ENCODE data around the gene DNAJB6.

Gene DNAJB6

DNA sequence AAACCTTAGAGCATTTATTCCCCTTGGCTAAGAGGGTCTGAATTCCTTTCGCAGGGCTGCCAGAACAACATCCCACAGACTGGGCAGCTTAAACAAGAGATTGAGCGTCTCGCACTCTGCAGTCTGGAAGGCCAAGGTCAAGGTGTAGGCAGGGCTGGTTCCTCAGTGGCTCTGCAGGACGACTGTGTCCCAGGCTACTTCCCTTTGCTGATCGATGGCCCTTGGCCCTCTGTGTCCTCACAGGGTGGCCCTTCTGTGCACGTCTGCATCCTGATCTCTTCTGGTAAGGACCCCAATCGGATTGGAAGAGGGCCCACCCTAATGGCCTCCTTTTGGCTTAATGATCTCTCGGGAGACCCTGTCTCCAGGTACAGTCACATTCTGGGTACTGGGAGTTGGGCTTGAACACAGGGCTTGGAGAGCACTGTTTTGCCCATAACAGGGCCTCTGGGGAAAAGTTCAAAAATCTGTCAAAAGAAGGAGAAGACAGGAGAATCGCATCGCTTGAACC lies 35.1 kb upstream of the DNAJB6 start:
- Histone ChIP-seq H3K4me3 (ENCODE audit: low read length) (no peak overlapping the region), H3K23ac (ENCODE audit: low read length) (no peak overlapping the region), H3K79me1 (ENCODE audit: low read length) (no peaks in the 10 kb centered on the region), H3K18ac (ENCODE audit: low read length) (no peak overlapping the region), H3K9ac (ENCODE audit: low read length) (no peak overlapping the region), H3K4ac (ENCODE audit: low read depth, low read length) (no peak overlapping the region), H4K8ac (ENCODE audit: low read depth, low read length) (no peak overlapping the region), H4K5ac (ENCODE audit: low read length) (no peak overlapping the region), H2BK5ac (ENCODE audit: low read length) (no peak overlapping the region), H3K4me1 (ENCODE audit: control insufficient read depth, low read depth, low read length) (no peaks in the 10 kb centered on the region), H3K56ac (ENCODE audit: low read length) (no peak overlapping the region), H3K4me2 (ENCODE audit: low read length) (no peak overlapping the region), H3K36me3 (ENCODE audit: control insufficient read depth, insufficient read depth, low read length) (no peaks in the 10 kb centered on the region), H3K27ac (ENCODE audit: low read depth, low read length) (no peak overlapping the region), H2AK5ac (ENCODE audit: low read length) (no peak overlapping the region), H3K27me3 (ENCODE audit: insufficient read depth, low read length, poor library complexity) (no peaks in the 10 kb centered on the region), H2BK15ac (replicated peaks; ENCODE audit: low read depth) (no peak overlapping the region), H3K79me2 (ENCODE audit: control insufficient read depth, insufficient read depth, low read length) (no peaks in the 10 kb centered on the region), H2BK120ac (ENCODE audit: low read depth, low read length) (no peak overlapping the region)
- DNase-seq: no peak
- WGBS (ENCODE audit: extremely low coverage, insufficient coverage, low lambda C conversion rate): no CpG with 5 or more reads among the region's 10 CpGs

DNA sequence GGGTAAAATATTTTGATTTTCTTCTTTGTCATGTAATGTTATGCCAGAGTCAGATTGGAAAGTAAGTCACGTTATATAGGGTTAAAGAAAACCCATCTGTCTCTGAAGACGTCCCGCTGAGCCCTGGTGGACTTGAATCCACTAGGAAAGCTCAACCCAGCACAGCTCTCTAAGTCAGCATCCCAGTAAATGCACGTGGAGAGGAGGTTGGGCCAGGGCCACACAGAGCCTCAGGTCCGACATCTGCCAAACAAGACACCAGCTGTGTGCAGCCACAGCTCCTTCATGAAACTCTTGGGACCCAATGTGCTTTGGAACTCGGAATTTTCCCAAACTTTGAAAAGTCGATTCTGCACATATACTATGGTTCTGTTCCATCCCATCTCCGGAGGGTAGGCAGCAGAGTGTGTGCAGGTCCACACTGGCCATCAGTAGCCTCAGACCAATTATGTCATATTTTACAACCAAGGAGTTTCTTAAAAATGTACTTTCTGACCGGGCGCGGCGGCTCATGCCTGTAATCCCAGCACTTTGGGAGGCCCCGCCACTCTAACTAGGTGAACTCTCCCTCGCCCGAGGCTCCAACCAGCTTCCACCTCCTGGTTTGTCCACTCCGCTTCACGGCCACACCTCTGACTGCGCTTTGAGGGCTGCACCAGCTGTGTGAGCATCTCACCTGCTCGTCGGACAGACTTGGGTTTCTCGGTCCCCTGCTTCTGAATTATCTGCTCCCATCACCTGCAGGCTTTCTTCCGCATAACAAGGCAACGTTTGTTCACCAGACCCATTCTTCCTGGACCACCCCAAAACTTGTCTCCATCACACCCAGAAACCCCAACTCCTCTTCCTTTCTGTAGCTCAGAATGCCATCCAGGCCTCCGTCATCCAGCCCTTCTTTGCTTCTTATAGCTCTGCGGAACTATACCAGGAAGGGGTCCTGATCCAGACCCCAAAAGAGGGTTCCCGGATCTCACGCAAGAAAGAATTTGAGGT lies 29.7 kb upstream of the DNAJB6 start:
- Histone ChIP-seq H2AK5ac (ENCODE audit: low read length) (no peak overlapping the region), H3K79me1 (ENCODE audit: low read length) (no peaks in the 10 kb centered on the region), H3K56ac (ENCODE audit: low read length) (peak overlapping the region; percentile 22), H3K36me3 (ENCODE audit: control insufficient read depth, insufficient read depth, low read length) (no peaks in the 10 kb centered on the region), H3K23ac (ENCODE audit: low read length) (no peak overlapping the region), H3K4ac (ENCODE audit: low read depth, low read length) (no peak overlapping the region), H4K5ac (ENCODE audit: low read length) (no peak overlapping the region), H3K79me2 (ENCODE audit: control insufficient read depth, insufficient read depth, low read length) (no peaks in the 10 kb centered on the region), H3K18ac (ENCODE audit: low read length) (peak overlapping the region; percentile 19), H3K27ac (ENCODE audit: low read depth, low read length) (no peak overlapping the region), H3K4me3 (ENCODE audit: low read length) (no peak overlapping the region), H3K9ac (ENCODE audit: low read length) (no peak overlapping the region), H4K8ac (ENCODE audit: low read depth, low read length) (no peak overlapping the region), H3K27me3 (ENCODE audit: insufficient read depth, low read length, poor library complexity) (no peaks in the 10 kb centered on the region), H3K4me1 (ENCODE audit: control insufficient read depth, low read depth, low read length) (peaks cover 2% of the 10 kb centered on the region), H2BK5ac (ENCODE audit: low read length) (no peak overlapping the region), H2BK120ac (ENCODE audit: low read depth, low read length) (no peak overlapping the region), H2BK15ac (replicated peaks; ENCODE audit: low read depth) (no peak overlapping the region), H3K4me2 (ENCODE audit: low read length) (no peak overlapping the region)
- no CpG with 5 or more reads among the region's 27 CpGs for WGBS (ENCODE audit: extremely low coverage, insufficient coverage, low lambda C conversion rate)
- DNase-seq: peak; percentile 68

DNA sequence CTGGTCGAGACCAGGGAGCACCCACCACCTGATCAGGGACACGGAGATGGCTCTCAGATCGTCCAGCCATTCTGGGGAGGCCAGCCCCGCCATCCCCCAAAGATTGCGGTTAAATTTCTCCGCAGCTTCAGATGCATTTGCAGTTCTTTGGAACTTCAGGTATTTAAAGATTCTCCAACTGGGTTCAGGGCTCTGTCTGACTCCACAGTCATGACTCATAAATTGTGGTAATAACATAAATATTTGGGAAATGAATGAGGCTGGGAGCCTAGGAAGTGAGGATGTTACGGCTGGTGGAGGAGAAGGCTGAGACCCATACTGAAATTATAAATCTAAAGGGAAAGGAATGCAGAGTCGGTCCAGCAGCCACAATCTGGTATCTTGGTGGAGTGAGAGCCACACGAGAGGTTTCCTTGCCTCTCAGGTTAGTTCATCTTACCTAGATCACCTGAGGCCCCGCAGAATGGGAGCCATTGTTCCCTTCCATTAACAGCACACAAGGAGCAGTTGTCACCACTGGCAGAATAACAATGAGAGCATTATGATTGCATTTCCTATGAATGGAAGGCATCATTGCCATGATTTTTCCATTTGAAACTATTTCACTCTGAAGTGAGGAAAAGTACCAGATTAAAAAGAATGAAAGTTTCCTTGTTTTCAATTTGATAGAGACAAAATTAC lies 26.7 kb upstream of the DNAJB6 start:
- Histone ChIP-seq H2AK5ac (ENCODE audit: low read length) (no peak overlapping the region), H4K8ac (ENCODE audit: low read depth, low read length) (no peak overlapping the region), H3K4me3 (ENCODE audit: low read length) (no peak overlapping the region), H3K79me2 (ENCODE audit: control insufficient read depth, insufficient read depth, low read length) (no peaks in the 10 kb centered on the region), H2BK120ac (ENCODE audit: low read depth, low read length) (peak overlapping the region; percentile 15), H3K4me1 (ENCODE audit: control insufficient read depth, low read depth, low read length) (peaks cover 2% of the 10 kb centered on the region), H3K9ac (ENCODE audit: low read length) (no peak overlapping the region), H2BK15ac (replicated peaks; ENCODE audit: low read depth) (no peak overlapping the region), H3K36me3 (ENCODE audit: control insufficient read depth, insufficient read depth, low read length) (no peaks in the 10 kb centered on the region), H3K27ac (ENCODE audit: low read depth, low read length) (peak overlapping the region; percentile 79), H3K4ac (ENCODE audit: low read depth, low read length) (peak overlapping the region; percentile 11), H3K18ac (ENCODE audit: low read length) (peak overlapping the region; percentile 51), H2BK5ac (ENCODE audit: low read length) (peak overlapping the region; percentile 20), H3K79me1 (ENCODE audit: low read length) (no peaks in the 10 kb centered on the region), H3K23ac (ENCODE audit: low read length) (no peak overlapping the region), H3K56ac (ENCODE audit: low read length) (peak overlapping the region; percentile 63), H3K4me2 (ENCODE audit: low read length) (no peak overlapping the region), H3K27me3 (ENCODE audit: insufficient read depth, low read length, poor library complexity) (no peaks in the 10 kb centered on the region), H4K5ac (ENCODE audit: low read length) (no peak overlapping the region)
- peak; percentile 85 for DNase-seq
- no CpG with 5 or more reads among the region's 10 CpGs for WGBS (ENCODE audit: extremely low coverage, insufficient coverage, low lambda C conversion rate)

DNA sequence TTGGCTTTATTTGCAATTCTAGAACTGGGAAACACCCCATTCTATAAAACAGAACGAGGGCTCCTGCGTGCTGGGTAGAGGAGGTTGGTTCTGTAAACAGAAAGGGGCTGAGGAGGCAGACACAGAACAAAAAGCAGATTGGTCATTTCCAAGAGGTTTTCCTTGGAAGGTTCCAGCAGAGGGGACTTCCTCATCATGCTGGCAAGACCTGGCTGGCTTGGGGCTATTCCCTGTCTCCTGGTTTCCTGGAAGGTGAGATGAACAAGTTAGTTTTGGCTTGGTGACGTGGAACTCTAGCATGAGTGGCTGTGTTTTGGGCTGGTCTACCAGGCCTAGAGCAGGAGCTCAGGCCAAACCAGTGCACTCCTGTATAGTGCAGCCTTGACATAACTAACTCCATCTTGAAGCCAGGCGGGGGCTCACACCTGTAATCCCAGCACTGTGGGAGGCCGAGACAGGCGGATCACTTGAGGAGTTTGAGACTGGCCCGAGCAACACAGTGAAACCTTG lies 26.1 kb upstream of the DNAJB6 start:
- H3K4me2 ChIP-seq (ENCODE audit: low read length): no peak overlapping the region
- no peak overlapping the region for H2BK15ac ChIP-seq (replicated peaks; ENCODE audit: low read depth)
- H3K36me3 ChIP-seq (ENCODE audit: control insufficient read depth, insufficient read depth, low read length): no peaks in the 10 kb centered on the region
- no peak overlapping the region for H3K9ac ChIP-seq (ENCODE audit: low read length)
- WGBS (ENCODE audit: extremely low coverage, insufficient coverage, low lambda C conversion rate): no CpG with 5 or more reads among the region's 7 CpGs
- peak; percentile 49 for DNase-seq
- H3K4me1 ChIP-seq (ENCODE audit: control insufficient read depth, low read depth, low read length): peaks cover 2% of the 10 kb centered on the region
- no peaks in the 10 kb centered on the region for H3K27me3 ChIP-seq (ENCODE audit: insufficient read depth, low read length, poor library complexity)
- H4K8ac ChIP-seq (ENCODE audit: low read depth, low read length): no peak overlapping the region
- H2BK5ac ChIP-seq (ENCODE audit: low read length): peak overlapping the region; percentile 56
- H3K79me2 ChIP-seq (ENCODE audit: control insufficient read depth, insufficient read depth, low read length): no peaks in the 10 kb centered on the region
- H3K56ac ChIP-seq (ENCODE audit: low read length): peak overlapping the region; percentile 44
- H3K4me3 ChIP-seq (ENCODE audit: low read length): no peak overlapping the region
- H3K4ac ChIP-seq (ENCODE audit: low read depth, low read length): no peak overlapping the region
- peak overlapping the region; percentile 62 for H3K18ac ChIP-seq (ENCODE audit: low read length)
- peak overlapping the region; percentile 56 for H3K23ac ChIP-seq (ENCODE audit: low read length)
- no peak overlapping the region for H4K5ac ChIP-seq (ENCODE audit: low read length)
- H3K79me1 ChIP-seq (ENCODE audit: low read length): no peaks in the 10 kb centered on the region
- peak overlapping the region; percentile 29 for H2AK5ac ChIP-seq (ENCODE audit: low read length)
- H3K27ac ChIP-seq (ENCODE audit: low read depth, low read length): peak overlapping the region; percentile 79
- H2BK120ac ChIP-seq (ENCODE audit: low read depth, low read length): no peak overlapping the region

DNA sequence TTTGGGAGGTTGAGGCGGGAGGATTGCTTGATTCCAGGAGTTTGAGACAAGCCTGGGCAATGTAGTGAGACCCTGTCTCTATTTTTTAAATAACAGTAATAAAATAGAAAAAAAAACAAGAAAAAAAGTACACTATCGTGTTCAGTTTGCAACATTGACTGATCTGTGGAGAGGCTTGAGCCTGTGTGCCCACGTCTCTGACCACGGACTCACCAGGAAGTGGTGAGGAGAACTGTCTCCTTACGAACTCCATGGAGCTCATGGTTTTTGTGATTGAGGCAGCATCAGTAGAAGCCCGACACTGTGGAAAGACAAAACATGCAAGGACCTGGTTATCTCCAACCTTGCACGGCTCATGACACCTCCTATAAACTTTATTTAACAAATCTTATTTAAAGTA lies 23.9 kb upstream of the DNAJB6 start:
- H4K8ac ChIP-seq (ENCODE audit: low read depth, low read length): no peak overlapping the region
- no peak overlapping the region for H3K9ac ChIP-seq (ENCODE audit: low read length)
- peaks cover 2% of the 10 kb centered on the region for H3K4me1 ChIP-seq (ENCODE audit: control insufficient read depth, low read depth, low read length)
- H3K18ac ChIP-seq (ENCODE audit: low read length): no peak overlapping the region
- no CpG with 5 or more reads among the region's 7 CpGs for WGBS (ENCODE audit: extremely low coverage, insufficient coverage, low lambda C conversion rate)
- no peaks in the 10 kb centered on the region for H3K36me3 ChIP-seq (ENCODE audit: control insufficient read depth, insufficient read depth, low read length)
- H2BK15ac ChIP-seq (replicated peaks; ENCODE audit: low read depth): no peak overlapping the region
- no peak overlapping the region for H3K23ac ChIP-seq (ENCODE audit: low read length)
- H3K4me2 ChIP-seq (ENCODE audit: low read length): no peak overlapping the region
- no peak overlapping the region for H3K27ac ChIP-seq (ENCODE audit: low read depth, low read length)
- H3K56ac ChIP-seq (ENCODE audit: low read length): no peak overlapping the region
- H3K4me3 ChIP-seq (ENCODE audit: low read length): no peak overlapping the region
- no peak for DNase-seq
- H3K79me2 ChIP-seq (ENCODE audit: control insufficient read depth, insufficient read depth, low read length): no peaks in the 10 kb centered on the region
- no peaks in the 10 kb centered on the region for H3K79me1 ChIP-seq (ENCODE audit: low read length)
- H4K5ac ChIP-seq (ENCODE audit: low read length): no peak overlapping the region
- H2AK5ac ChIP-seq (ENCODE audit: low read length): no peak overlapping the region
- H3K27me3 ChIP-seq (ENCODE audit: insufficient read depth, low read length, poor library complexity): no peaks in the 10 kb centered on the region
- no peak overlapping the region for H2BK120ac ChIP-seq (ENCODE audit: low read depth, low read length)
- H3K4ac ChIP-seq (ENCODE audit: low read depth, low read length): no peak overlapping the region
- no peak overlapping the region for H2BK5ac ChIP-seq (ENCODE audit: low read length)
